ENCODE measurements around the gene IFNK. TPM values are rescaled to one million over a fixed set of nuclear protein-coding genes. Genes with fewer than 3 reads are reported as not detected.
A peak's percentile ranks its signal among the peaks of the same experiment; 100 is the strongest.

The IFNK gene
- total RNA-seq, 3 donors from 2014 or later, result not detected

GRCh38 chr9:27527702-27528075 lies 3.6 kb downstream of the IFNK start:
- no peak for DNase-seq
- Mint-ChIP-seq H3K4me3 (peak overlapping the region; percentile 90), H3K27me3 (ENCODE audit: low read depth) (peaks cover 15% of the 10 kb centered on the region), H3K4me1 (ENCODE audit: low read depth) (peaks cover 12% of the 10 kb centered on the region), H3K9me3 (no peaks in the 10 kb centered on the region), H3K36me3 (ENCODE audit: insufficient read depth) (peaks cover 2% of the 10 kb centered on the region)
- ATAC-seq, result no peak

DNA sequence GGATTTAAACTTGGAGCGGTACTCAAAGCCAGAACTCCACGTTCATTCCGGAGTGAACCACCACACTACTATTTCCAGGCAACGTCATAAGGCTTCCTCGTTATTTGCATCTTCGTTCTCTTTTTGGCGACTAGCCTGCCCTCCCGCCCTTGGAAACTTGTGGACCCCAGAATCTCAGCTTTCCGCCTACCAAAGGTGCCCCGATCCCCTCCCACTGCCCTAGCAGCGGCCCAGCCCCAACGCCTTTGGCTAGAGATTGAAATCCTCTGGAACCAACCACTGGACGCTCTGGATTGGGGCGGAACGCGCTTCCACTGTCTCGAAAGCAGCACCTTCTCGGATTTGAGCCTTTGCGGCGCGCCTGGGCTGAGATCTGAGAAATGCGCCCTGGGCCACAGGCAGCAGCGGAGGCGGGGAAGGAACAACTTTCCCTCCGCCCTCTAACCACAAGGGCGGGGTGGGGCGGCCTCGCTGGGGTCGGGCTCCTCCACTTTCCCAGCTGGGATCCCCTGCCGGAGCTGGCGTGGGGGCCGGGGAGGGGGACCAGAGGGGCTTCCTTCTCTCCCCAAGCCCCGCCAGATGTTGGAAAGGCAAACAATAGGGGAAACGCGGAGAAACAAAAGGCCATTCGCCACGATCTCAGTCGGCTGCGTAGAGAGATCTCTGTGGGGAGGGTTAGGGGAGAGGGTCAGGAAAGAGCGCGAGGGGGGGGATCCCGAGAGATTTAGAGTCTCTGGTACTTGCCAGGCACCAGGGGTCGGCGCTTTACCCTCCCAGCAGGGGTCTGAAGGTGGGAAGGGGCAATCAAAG lies 4.2 kb downstream of the IFNK start:
- Mint-ChIP-seq H3K36me3 (ENCODE audit: insufficient read depth) (peaks cover under 1% of the 10 kb centered on the region), H3K27me3 (ENCODE audit: low read depth) (peaks cover 13% of the 10 kb centered on the region), H3K9me3 (no peaks in the 10 kb centered on the region), H3K4me1 (ENCODE audit: low read depth) (peaks cover 12% of the 10 kb centered on the region), H3K4me3 (peak overlapping the region; percentile 90)
- ATAC-seq (peak; percentile 39 to 47), DNase-seq (peak; percentile 46)

GRCh38 chr9:27528886-27529315 lies 4.8 kb downstream of the IFNK start:
- H3K27me3 Mint-ChIP-seq (ENCODE audit: low read depth), result peaks cover 13% of the 10 kb centered on the region
- no peaks in the 10 kb centered on the region for H3K9me3 Mint-ChIP-seq
- no peaks in the 10 kb centered on the region for H3K36me3 Mint-ChIP-seq (ENCODE audit: insufficient read depth)
- peaks cover 12% of the 10 kb centered on the region for H3K4me1 Mint-ChIP-seq (ENCODE audit: low read depth)
- DNase-seq (peak; percentile 37), ATAC-seq (peak; percentile 71 to 73)
- H3K4me3 Mint-ChIP-seq, result peak overlapping the region; percentile 90

- peaks cover 12% of the 10 kb centered on the region for H3K4me1 Mint-ChIP-seq (ENCODE audit: low read depth)
- H3K27me3 Mint-ChIP-seq (ENCODE audit: low read depth), result peaks cover 13% of the 10 kb centered on the region
- ATAC-seq (peak; percentile 89 to 93), DNase-seq (peak; percentile 77)
- no peaks in the 10 kb centered on the region for H3K36me3 Mint-ChIP-seq (ENCODE audit: insufficient read depth)
- H3K9me3 Mint-ChIP-seq, result no peaks in the 10 kb centered on the region
- H3K4me3 Mint-ChIP-seq, result peak within 1 kb of the TSS; percentile 90
Measured at GRCh38 chr9:27529316-27530278, 5.5 kb downstream of the IFNK start, which contains the start of gene MOB3B. TSS of gene MOB3B (minus strand) at chr9:27529814. CDS start at chr9:27455550, 74,264 bp downstream.

GRCh38 chr9:27530915-27531755 lies 7.0 kb downstream of the IFNK start:
- ATAC-seq, result no peak

DNA sequence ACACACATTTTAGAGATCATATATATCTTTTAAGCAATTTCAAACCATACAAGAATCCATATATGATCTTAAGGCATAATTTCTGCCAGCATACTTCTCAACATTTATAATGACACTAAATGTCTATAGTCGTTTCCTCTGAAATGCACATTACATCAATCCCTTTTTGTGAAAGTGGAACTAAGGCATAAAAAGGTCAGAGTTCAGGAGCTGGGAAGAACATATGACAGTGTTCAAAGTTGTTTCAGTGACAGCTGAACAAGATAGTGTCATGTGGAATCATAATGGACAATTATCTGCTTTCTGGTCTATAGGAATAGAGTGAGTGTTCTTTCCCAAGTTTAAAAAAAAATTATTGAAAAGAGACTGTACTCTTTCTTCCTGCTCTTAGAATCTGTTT lies 8.0 kb downstream of the IFNK start:
- H3K4me3 Mint-ChIP-seq, result no peak overlapping the region
- peaks cover 6% of the 10 kb centered on the region for H3K27me3 Mint-ChIP-seq (ENCODE audit: low read depth)

More at GRCh38 chr9:27530915-27531755, 7.0 kb downstream of the IFNK start:
- H3K4me3 Mint-ChIP-seq, result no peak overlapping the region
- peaks cover 2% of the 10 kb centered on the region for H3K36me3 Mint-ChIP-seq (ENCODE audit: insufficient read depth)
- no peak for DNase-seq
- H3K9me3 Mint-ChIP-seq, result no peaks in the 10 kb centered on the region
- H3K4me1 Mint-ChIP-seq (ENCODE audit: low read depth), result peaks cover 12% of the 10 kb centered on the region
- peaks cover 13% of the 10 kb centered on the region for H3K27me3 Mint-ChIP-seq (ENCODE audit: low read depth)

DNA sequence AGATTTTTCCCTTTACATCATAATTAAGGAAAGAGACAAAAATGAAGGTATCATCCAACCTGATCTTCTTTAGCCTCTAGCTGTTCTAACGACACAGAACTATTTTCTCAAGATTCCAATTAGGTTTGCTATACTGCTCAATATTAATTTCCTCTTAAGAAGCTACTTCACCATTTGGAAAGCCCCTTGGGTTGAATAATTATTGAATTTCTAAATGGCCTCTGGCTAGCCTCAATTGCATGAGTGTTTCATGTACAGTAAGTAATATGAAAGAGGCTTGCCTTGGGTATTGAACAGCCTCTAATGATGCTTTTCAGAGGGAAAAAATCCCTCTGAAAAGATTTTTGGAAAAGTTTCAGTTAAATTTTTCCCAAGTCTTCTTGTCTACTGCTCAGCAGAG lies 9.2 kb downstream of the IFNK start:
- ATAC-seq (no peak), DNase-seq (no peak)
- Mint-ChIP-seq H3K4me1 (ENCODE audit: low read depth) (peaks cover 6% of the 10 kb centered on the region), H3K4me3 (no peak overlapping the region), H3K9me3 (no peaks in the 10 kb centered on the region), H3K27me3 (ENCODE audit: low read depth) (peaks cover 3% of the 10 kb centered on the region), H3K36me3 (ENCODE audit: insufficient read depth) (peaks cover 2% of the 10 kb centered on the region)

More for the DNA sequence above, 8.0 kb downstream of the IFNK start:
- no peaks in the 10 kb centered on the region for H3K9me3 Mint-ChIP-seq
- no peak for DNase-seq
- H3K36me3 Mint-ChIP-seq (ENCODE audit: insufficient read depth), result peaks cover 2% of the 10 kb centered on the region
- H3K4me1 Mint-ChIP-seq (ENCODE audit: low read depth), result peaks cover 12% of the 10 kb centered on the region
- ATAC-seq, result no peak

DNA sequence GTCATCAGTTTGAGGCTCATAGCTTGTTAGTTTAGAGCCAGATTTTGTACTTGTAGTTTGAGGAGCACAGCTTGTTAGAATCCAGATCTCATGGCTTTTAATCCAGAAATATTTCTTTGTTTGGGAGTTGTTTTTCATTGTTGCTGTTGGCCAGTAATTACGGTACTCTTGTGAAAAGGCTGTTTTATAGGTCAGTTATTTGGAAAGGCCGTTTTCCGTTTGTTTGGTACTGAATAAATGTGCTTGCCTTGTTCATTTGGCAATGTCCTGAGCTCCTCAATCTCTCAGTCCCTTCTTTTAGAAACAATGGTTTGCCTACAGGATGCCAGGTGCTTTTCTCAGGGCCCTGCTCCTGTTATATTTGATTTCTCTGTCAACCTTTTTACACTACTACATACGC lies 10.0 kb downstream of the IFNK start:
- no peak for DNase-seq
- ATAC-seq, result no peak
- Mint-ChIP-seq H3K9me3 (no peaks in the 10 kb centered on the region), H3K4me3 (no peak overlapping the region), H3K36me3 (ENCODE audit: insufficient read depth) (peaks cover 2% of the 10 kb centered on the region), H3K27me3 (ENCODE audit: low read depth) (peaks cover 3% of the 10 kb centered on the region), H3K4me1 (ENCODE audit: low read depth) (peaks cover 3% of the 10 kb centered on the region)

GRCh38 chr9:27534658-27535209 lies 10.6 kb downstream of the IFNK start:
- H3K9me3 Mint-ChIP-seq, result no peaks in the 10 kb centered on the region

DNA sequence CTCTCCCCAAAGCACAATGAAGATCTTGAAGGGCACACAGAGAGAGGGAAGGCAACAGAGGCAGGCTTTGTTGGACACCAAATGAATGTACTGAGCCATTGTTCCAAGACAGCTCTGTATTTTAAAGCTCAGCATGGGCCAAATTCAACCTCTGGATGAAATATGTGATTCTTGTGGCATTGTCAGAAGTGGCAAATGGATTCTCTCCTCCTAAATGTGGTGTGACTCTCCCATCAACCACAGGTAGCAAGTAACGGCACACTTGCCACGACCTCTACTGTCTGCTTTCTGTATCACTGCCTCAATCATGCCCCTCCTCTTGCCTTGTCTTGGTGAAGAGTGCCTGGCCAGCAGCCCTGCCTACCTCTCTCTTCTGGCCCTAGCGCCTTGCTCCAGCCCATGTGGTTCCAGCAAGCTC lies 11.6 kb downstream of the IFNK start:
- ATAC-seq (no peak), DNase-seq (no peak)
- Mint-ChIP-seq H3K36me3 (ENCODE audit: insufficient read depth) (peaks cover 2% of the 10 kb centered on the region), H3K4me3 (no peak overlapping the region), H3K27me3 (ENCODE audit: low read depth) (no peaks in the 10 kb centered on the region), H3K4me1 (ENCODE audit: low read depth) (no peaks in the 10 kb centered on the region), H3K9me3 (no peaks in the 10 kb centered on the region)

More at GRCh38 chr9:27534658-27535209, 10.6 kb downstream of the IFNK start:
- DNase-seq, result no peak
- no peak for ATAC-seq
- H3K4me3 Mint-ChIP-seq, result no peak overlapping the region
- peaks cover 2% of the 10 kb centered on the region for H3K4me1 Mint-ChIP-seq (ENCODE audit: low read depth)
- H3K27me3 Mint-ChIP-seq (ENCODE audit: low read depth), result peaks cover 2% of the 10 kb centered on the region
- H3K36me3 Mint-ChIP-seq (ENCODE audit: insufficient read depth), result peaks cover 2% of the 10 kb centered on the region

GRCh38 chr9:27536168-27536567 lies 12.1 kb downstream of the IFNK start:
- peaks cover 5% of the 10 kb centered on the region for H3K36me3 Mint-ChIP-seq (ENCODE audit: insufficient read depth)
- H3K27me3 Mint-ChIP-seq (ENCODE audit: low read depth), result no peaks in the 10 kb centered on the region
- H3K4me1 Mint-ChIP-seq (ENCODE audit: low read depth), result no peaks in the 10 kb centered on the region
- DNase-seq (no peak), ATAC-seq (no peak)
- H3K9me3 Mint-ChIP-seq, result no peaks in the 10 kb centered on the region
- no peak overlapping the region for H3K4me3 Mint-ChIP-seq

DNA sequence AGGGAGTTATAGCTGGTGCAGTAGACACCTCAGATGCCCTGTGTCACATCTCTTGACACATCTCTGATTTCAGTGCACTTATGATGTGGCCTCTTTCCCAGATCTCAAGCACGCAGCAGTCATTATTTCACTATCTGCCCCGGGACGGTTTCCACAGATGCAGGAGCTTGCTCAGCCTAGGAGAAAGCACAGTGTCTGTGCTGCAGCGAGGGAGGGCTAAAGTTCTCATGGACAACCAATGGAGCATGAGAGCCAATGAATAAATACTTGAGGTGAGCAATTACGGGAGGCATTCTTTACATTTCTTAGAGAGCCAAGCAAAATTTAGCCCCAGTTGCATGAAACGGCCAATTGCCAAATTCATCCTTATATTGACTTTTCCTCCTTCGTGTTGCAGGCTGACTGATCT lies 12.9 kb downstream of the IFNK start:
- H3K9me3 Mint-ChIP-seq, result no peaks in the 10 kb centered on the region
- ATAC-seq (no peak), DNase-seq (no peak)
- no peaks in the 10 kb centered on the region for H3K4me1 Mint-ChIP-seq (ENCODE audit: low read depth)
- H3K4me3 Mint-ChIP-seq, result no peak overlapping the region
- peaks cover 5% of the 10 kb centered on the region for H3K36me3 Mint-ChIP-seq (ENCODE audit: insufficient read depth)
- H3K27me3 Mint-ChIP-seq (ENCODE audit: low read depth), result no peaks in the 10 kb centered on the region

DNA sequence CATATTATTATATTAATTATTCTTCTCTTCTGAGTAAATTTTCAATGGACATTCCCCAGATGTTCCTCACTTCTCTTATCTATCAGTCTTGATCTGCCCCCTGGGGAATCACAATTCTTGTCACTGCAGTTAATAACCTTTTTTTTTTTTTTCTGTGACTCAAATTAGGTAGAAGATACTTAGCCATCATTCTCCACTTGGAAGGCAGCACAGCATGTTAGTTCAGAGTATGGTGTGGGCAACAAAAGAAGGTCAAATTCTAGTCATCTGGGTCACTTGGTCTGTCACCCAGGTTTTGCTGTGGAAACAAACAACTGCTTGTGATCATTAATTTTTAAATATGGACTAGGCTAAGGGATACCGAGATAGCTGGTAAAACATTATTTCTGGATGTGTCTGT lies 13.7 kb downstream of the IFNK start:
- Mint-ChIP-seq H3K27me3 (ENCODE audit: low read depth) (no peaks in the 10 kb centered on the region), H3K4me1 (ENCODE audit: low read depth) (no peaks in the 10 kb centered on the region), H3K9me3 (no peaks in the 10 kb centered on the region), H3K36me3 (ENCODE audit: insufficient read depth) (peaks cover 8% of the 10 kb centered on the region), H3K4me3 (no peak overlapping the region)
- DNase-seq, result no peak
- ATAC-seq, result no peak
